Measurements from ENCODE around the gene MANSC1.

Gene MANSC1

GRCh38 chr12:12365931-12366431, 15.9 kb upstream of the MANSC1 start:
- no peak for TF ChIP-seq REST (IDR thresholded peaks at IDR 0.05; ENCODE audit: low read depth)
- no peak for TF ChIP-seq CREB1 (IDR thresholded peaks at IDR 0.05; ENCODE audit: low read depth)
- no peak for TF ChIP-seq ZBTB7A (IDR thresholded peaks at IDR 0.05; ENCODE audit: low read depth)
- TF ChIP-seq MAX (IDR thresholded peaks at IDR 0.05): no peak
- no peak for TF ChIP-seq EGR1 (IDR thresholded peaks at IDR 0.05)
- no peak for TF ChIP-seq YY1 (IDR thresholded peaks at IDR 0.05; ENCODE audit: low read depth)
- no peak for TF ChIP-seq NFIC (IDR thresholded peaks at IDR 0.05)
- TF ChIP-seq TEAD4 (IDR thresholded peaks at IDR 0.05): no peak
- TF ChIP-seq EP300 (IDR thresholded peaks at IDR 0.05; ENCODE audit: borderline replicate concordance): no peak
- TF ChIP-seq RAD21 (IDR thresholded peaks at IDR 0.05; ENCODE audit: low read depth): no peak
- no peak for TF ChIP-seq FOXM1 (IDR thresholded peaks at IDR 0.05; ENCODE audit: borderline replicate concordance, low read depth)
- no peak for TF ChIP-seq TAF1 (IDR thresholded peaks at IDR 0.05; ENCODE audit: low read depth)
- no peak for TF ChIP-seq USF1 (IDR thresholded peaks at IDR 0.05)
- no peak for TF ChIP-seq TCF12 (IDR thresholded peaks at IDR 0.05; ENCODE audit: low read depth)
- no peak for TF ChIP-seq CEBPB (IDR thresholded peaks at IDR 0.05)

GRCh38 chr12:12365446-12365802, 15.4 kb upstream of the MANSC1 start:
- TF ChIP-seq YY1 (IDR thresholded peaks at IDR 0.05; ENCODE audit: low read depth): no peak
- no peak for TF ChIP-seq EP300 (IDR thresholded peaks at IDR 0.05; ENCODE audit: borderline replicate concordance)
- TF ChIP-seq ZBTB7A (IDR thresholded peaks at IDR 0.05; ENCODE audit: low read depth): no peak
- no peak for TF ChIP-seq CREB1 (IDR thresholded peaks at IDR 0.05; ENCODE audit: low read depth)
- TF ChIP-seq CEBPB (IDR thresholded peaks at IDR 0.05): no peak
- no peak for TF ChIP-seq REST (IDR thresholded peaks at IDR 0.05; ENCODE audit: low read depth)
- no peak for TF ChIP-seq NFIC (IDR thresholded peaks at IDR 0.05)
- TF ChIP-seq EGR1 (IDR thresholded peaks at IDR 0.05): no peak
- TF ChIP-seq TEAD4 (IDR thresholded peaks at IDR 0.05): no peak
- no peak for TF ChIP-seq TAF1 (IDR thresholded peaks at IDR 0.05; ENCODE audit: low read depth)
- TF ChIP-seq FOXM1 (IDR thresholded peaks at IDR 0.05; ENCODE audit: borderline replicate concordance, low read depth): no peak
- TF ChIP-seq MAX (IDR thresholded peaks at IDR 0.05): no peak
- no peak for TF ChIP-seq TCF12 (IDR thresholded peaks at IDR 0.05; ENCODE audit: low read depth)
- no peak for TF ChIP-seq USF1 (IDR thresholded peaks at IDR 0.05)
- no peak for TF ChIP-seq RAD21 (IDR thresholded peaks at IDR 0.05; ENCODE audit: low read depth)

- TF ChIP-seq EP300 (IDR thresholded peaks at IDR 0.05; ENCODE audit: borderline replicate concordance) (no peak), USF1 (IDR thresholded peaks at IDR 0.05) (no peak), REST (IDR thresholded peaks at IDR 0.05; ENCODE audit: low read depth) (no peak), MAX (IDR thresholded peaks at IDR 0.05) (no peak), ZBTB7A (IDR thresholded peaks at IDR 0.05; ENCODE audit: low read depth) (no peak), NFIC (IDR thresholded peaks at IDR 0.05) (no peak), YY1 (IDR thresholded peaks at IDR 0.05; ENCODE audit: low read depth) (no peak), TAF1 (IDR thresholded peaks at IDR 0.05; ENCODE audit: low read depth) (no peak), CEBPB (IDR thresholded peaks at IDR 0.05) (no peak)
These were observed 14.9 kb upstream of the MANSC1 start for GRCh38 chr12:12364787-12365445.
